ENCODE measurements around the gene MMADHC. TPM values are rescaled to one million over a fixed set of nuclear protein-coding genes. Genes with fewer than 3 reads are reported as not detected.

Gene MMADHC
- total RNA-seq, 1 donor from 2014 or later, result 132 TPM

- no peak overlapping the region for H3K4me3 ChIP-seq (ENCODE audit: low read depth, low read length)
- DNase-seq (ENCODE audit: low read depth), result no peak
- TF ChIP-seq CTCF (conservative IDR thresholded peaks at IDR 0.05; ENCODE audit: low read depth, low read length), result no peak
Observed at GRCh38 chr2:149596471-149596870, 8.9 kb upstream of the MMADHC start.

DNA sequence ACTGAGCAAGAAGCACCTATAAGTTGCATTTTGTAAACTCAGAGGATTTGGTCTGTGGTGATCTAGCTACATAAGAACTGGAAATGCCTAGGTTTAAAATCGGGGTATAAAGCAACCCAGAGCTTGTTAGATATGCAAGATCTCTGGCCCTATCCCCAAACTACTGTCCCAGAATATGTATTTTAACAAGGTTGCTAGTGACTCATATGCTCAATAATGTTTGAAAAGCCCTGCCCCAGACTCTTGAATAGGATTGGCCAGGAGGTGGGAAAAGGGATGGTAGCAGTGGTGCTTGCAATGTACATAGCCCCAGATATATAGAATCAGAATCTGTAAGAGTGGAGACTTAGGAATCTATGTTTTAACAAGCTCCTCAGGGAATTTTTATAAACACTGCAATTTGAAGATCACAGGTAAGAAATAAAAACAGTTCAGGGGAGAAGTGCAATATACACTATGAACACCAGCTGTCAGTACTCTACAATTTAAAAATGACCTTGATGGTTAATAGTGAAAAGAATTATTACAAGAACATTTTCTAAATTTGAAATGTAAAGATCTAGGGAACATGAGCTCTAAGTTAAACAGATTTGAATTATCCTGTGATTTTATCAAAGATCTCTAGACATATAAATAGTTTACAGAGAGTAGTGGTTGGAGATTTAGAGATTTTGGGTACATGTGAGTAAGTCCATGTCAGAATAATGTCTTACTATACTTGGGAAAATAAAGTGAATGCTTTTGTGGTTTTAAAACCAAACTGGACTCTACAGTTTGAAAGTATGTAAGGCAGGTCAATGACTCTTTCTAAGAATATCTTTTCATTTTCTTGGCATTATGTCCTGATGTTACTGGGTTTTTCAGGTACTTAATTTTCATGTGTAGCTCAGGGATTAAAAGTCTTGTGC, 7.7 kb upstream of the MMADHC start:
- no peak overlapping the region for H3K4me3 ChIP-seq (ENCODE audit: low read depth, low read length)
- no peak for DNase-seq (ENCODE audit: low read depth)
- peak; percentile 38 for TF ChIP-seq CTCF (conservative IDR thresholded peaks at IDR 0.05; ENCODE audit: low read depth, low read length)

DNA sequence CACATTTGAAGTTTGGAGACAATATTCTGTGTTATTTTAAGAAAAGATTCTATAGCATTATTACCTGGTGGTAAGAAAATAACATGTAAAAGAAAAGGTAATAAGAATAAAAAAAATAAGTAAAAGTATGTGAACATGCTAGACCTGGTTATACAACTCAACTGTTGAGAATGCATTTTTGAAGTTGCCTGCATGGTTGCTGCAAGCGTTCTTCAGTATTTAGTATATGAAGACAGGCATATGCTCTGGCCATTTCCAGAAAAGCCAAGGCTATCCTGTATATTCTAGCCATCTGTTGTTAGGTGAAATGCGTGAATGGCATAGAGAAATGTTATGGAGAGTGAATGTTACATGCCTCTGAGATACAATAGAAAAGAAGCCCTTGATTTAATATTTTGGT, 6.8 kb upstream of the MMADHC start:
- H3K4me3 ChIP-seq (ENCODE audit: low read depth, low read length), result no peak overlapping the region
- no peak for TF ChIP-seq CTCF (conservative IDR thresholded peaks at IDR 0.05; ENCODE audit: low read depth, low read length)
- no peak for DNase-seq (ENCODE audit: low read depth)

GRCh38 chr2:149587950-149588487, 444 bp upstream of the MMADHC start:
- TF ChIP-seq CTCF (conservative IDR thresholded peaks at IDR 0.05; ENCODE audit: low read depth, low read length), result no peak
- peak overlapping the region; percentile 99 for H3K4me3 ChIP-seq (ENCODE audit: low read depth, low read length)
- DNase-seq (ENCODE audit: low read depth), result no peak

GRCh38 chr2:149586898-149587219, 716 bp downstream of the MMADHC start:
- TF ChIP-seq CTCF (conservative IDR thresholded peaks at IDR 0.05; ENCODE audit: low read depth, low read length), result no peak
- DNase-seq (ENCODE audit: low read depth), result no peak
- peak overlapping the region; percentile 99 for H3K4me3 ChIP-seq (ENCODE audit: low read depth, low read length)

DNA sequence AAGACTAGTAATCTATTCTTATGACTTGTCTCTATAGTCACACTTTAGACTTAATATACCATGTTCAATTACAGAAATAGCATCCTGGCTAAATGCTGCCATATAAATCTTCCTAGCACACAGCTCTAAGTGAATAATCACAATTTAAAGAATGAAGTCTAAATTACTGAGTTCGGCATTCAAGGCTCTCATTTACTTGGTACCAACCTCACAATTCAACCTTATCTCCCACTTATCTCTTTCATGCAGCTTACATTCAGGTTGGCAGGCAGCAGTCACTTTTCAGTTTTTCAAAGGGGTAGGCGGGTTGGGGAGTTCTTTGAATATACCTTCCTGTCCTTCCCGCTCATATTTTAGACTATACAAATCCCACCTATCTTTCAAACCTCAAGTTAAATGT, 1.5 kb downstream of the MMADHC start:
- DNase-seq (ENCODE audit: low read depth), result no peak
- no peak for TF ChIP-seq CTCF (conservative IDR thresholded peaks at IDR 0.05; ENCODE audit: low read depth, low read length)
- H3K4me3 ChIP-seq (ENCODE audit: low read depth, low read length), result peak overlapping the region; percentile 99
